Measurements from ENCODE around the gene ZDHHC21.

DNA sequence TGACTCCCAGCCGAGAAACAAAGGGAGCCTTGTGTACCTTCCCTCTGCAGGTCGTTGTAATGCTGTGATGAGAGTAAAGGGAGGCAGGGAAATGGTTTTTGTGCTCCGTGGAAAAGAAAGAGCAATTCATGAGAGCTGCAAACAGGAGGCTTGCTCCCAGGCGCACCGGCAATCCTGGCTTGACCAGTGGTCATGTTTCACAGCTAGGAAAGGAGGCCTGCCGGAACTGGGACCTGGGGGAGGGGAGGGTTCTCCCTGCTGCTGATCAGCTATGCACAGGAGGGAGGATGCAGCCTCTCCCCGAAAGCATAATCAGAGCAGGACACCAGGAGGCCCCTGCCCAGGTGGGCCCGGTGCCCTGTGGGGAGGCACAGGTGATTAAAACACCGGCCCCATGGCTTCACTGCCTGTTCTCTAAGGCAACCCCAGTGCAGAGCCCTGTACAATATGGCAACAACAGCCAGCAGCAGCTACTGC is 131.3 kb downstream of the ZDHHC21 start:
- TF ChIP-seq, protein P1, sequence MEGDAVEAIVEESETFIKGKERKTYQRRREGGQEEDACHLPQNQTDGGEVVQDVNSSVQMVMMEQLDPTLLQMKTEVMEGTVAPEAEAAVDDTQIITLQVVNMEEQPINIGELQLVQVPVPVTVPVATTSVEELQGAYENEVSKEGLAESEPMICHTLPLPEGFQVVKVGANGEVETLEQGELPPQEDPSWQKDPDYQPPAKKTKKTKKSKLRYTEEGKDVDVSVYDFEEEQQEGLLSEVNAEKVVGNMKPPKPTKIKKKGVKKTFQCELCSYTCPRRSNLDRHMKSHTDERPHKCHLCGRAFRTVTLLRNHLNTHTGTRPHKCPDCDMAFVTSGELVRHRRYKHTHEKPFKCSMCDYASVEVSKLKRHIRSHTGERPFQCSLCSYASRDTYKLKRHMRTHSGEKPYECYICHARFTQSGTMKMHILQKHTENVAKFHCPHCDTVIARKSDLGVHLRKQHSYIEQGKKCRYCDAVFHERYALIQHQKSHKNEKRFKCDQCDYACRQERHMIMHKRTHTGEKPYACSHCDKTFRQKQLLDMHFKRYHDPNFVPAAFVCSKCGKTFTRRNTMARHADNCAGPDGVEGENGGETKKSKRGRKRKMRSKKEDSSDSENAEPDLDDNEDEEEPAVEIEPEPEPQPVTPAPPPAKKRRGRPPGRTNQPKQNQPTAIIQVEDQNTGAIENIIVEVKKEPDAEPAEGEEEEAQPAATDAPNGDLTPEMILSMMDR (IDR thresholded peaks at IDR 0.05; ENCODE audit: borderline replicate concordance, extremely low read depth, low read length, poor library complexity, severe bottlenecking) = no peak
- TF ChIP-seq EZH2 (IDR thresholded peaks at IDR 0.05; ENCODE audit: borderline replicate concordance, low read depth, low read length, severe bottlenecking) = no peak

Measured in DND-41 (cell line).